Liver (tissue), 3 donors: ENCODE data around the gene CYP3A4.
"Not testable (repeated sequence)": the region's sequence is repeated elsewhere in the genome, so short reads cannot be mapped to it uniquely, and the experiment has no call there.

Source experiments
- ATF3 ChIP-seq: IDR thresholded peaks from 2 replicates; pipeline ENCODE4 v1.6.1; 2016; ENCODE audit warnings: antibody characterized with exemption
- CTCF ChIP-seq: fragments of 150-350 bp; IDR thresholded peaks from 2 replicates; pipeline ENCODE4 v1.5.1; 2017; ENCODE audit warnings: improper control_type of control experiment, low read depth, low read length; ENCODE audit not compliant: missing input control
- GABPA ChIP-seq, 2 donors: IDR thresholded peaks in 1 of 2; conservative IDR thresholded peaks in 1 of 2; 2 replicates each; pipeline ENCODE4 v1.6.1; 2016; ENCODE audit warnings: antibody characterized with exemption in 2 of 2, mild to moderate bottlenecking in 1 of 2, moderate library complexity in 1 of 2
- HNF4A ChIP-seq, 2 donors: conservative IDR thresholded peaks; 2 replicates each; pipeline ENCODE4 v1.6.1; 2016; ENCODE audit warnings: antibody characterized with exemption in 2 of 2, mild to moderate bottlenecking in 2 of 2
- JUND ChIP-seq, 2 donors: IDR thresholded peaks; 2 replicates each; pipeline ENCODE4 v1.6.1; 2016; ENCODE audit warnings: antibody characterized with exemption in 2 of 2
- MAX ChIP-seq: IDR thresholded peaks from 2 replicates; pipeline ENCODE4 v1.6.1; 2016; ENCODE audit warnings: antibody characterized with exemption
- NR2F2 ChIP-seq: IDR thresholded peaks from 2 replicates; pipeline ENCODE4 v1.6.1; 2016; ENCODE audit warnings: antibody characterized with exemption
- RAD21 ChIP-seq, 2 donors: IDR thresholded peaks; 2 replicates each; pipeline ENCODE4 v1.6.1; 2016; ENCODE audit warnings: antibody characterized with exemption in 2 of 2, mild to moderate bottlenecking in 2 of 2
- REST ChIP-seq: IDR thresholded peaks from 2 replicates; pipeline ENCODE4 v1.6.1; 2016; ENCODE audit warnings: antibody characterized with exemption, mild to moderate bottlenecking
- SP1 ChIP-seq: IDR thresholded peaks from 2 replicates; pipeline ENCODE4 v1.6.1; 2018; ENCODE audit warnings: antibody characterized with exemption, mild to moderate bottlenecking
- TAF1 ChIP-seq: conservative IDR thresholded peaks from 2 replicates; pipeline ENCODE4 v1.6.1; 2016; ENCODE audit warnings: antibody characterized with exemption, mild to moderate bottlenecking
- donor health status: healthy.
- donor health status: healthy.

- TF ChIP-seq CTCF; NR2F2; MAX; JUND (IDR thresholded peaks at IDR 0.05); GABPA (IDR thresholded peaks at IDR 0.05 in 1 of 2, conservative IDR thresholded peaks at IDR 0.05 in 1 of 2); HNF4A (conservative IDR thresholded peaks at IDR 0.05); RAD21 (IDR thresholded peaks at IDR 0.05); TAF1; SP1; ATF3; REST: not testable (repeated sequence)
Observed at GRCh38 chr7:99746915-99747314, 37.1 kb downstream of the CYP3A4 start.
